Testis (tissue), 2 donors: Measurements from ENCODE around the gene EREG.

Experiments
- CTCF ChIP-seq, 3 experiments: fragments of 450-650 bp in 2 of 3; fragments of 200-600 bp in 1 of 3; sonication (generic) in 1 of 3; IDR thresholded peaks; one replicate each; pipeline ENCODE4 v1.5.1; 2016 to 2019; ENCODE audit warnings: antibody characterized with exemption in 3 of 3, mild to moderate bottlenecking in 2 of 3, moderate library complexity in 1 of 3
- POLR2A ChIP-seq: fragments of 450-650 bp; IDR thresholded peaks from one replicate; pipeline ENCODE4 v1.6.1; 2017; ENCODE audit warnings: antibody characterized with exemption, mild to moderate bottlenecking, moderate library complexity

- TF ChIP-seq POLR2A (no peak), CTCF (IDR thresholded peaks at IDR 0.05) (no peak)
These were observed 46.7 kb upstream of the EREG start for GRCh38 chr4:74318276-74318675.
